CD14-positive monocyte (primary cell): ENCODE measurements around the gene DMAC2L. TPM values are rescaled to one million over a fixed set of nuclear protein-coding genes. Genes with fewer than 3 reads are reported as not detected.

ENCODE experiments used
- DNase-seq, 3 donors: peaks; one replicate each; pipeline ENCODE4 v3.0.0-alpha.2; 2011 to 2022
- H2AFZ ChIP-seq: 2 replicates; pipeline ENCODE4 v1.6.0; 2012; ENCODE audit warnings: mild to moderate bottlenecking, low read depth, low read length, inconsistent platforms; ENCODE audit not compliant: insufficient read depth, poor library complexity, severe bottlenecking
- H3K27ac ChIP-seq, 2 donors: 1 replicate in 1 of 2; 2 replicates in 1 of 2; pipeline ENCODE4 v1.5.1; 2012 to 2013; ENCODE audit warnings: low read length in 2 of 2, control low read depth in 1 of 2, inconsistent platforms in 1 of 2, low read depth in 1 of 2, mild to moderate bottlenecking in 1 of 2
- H3K27me3 ChIP-seq, 2 donors: one replicate each; pipeline versions ENCODE4 v1.6.0 to v1.6.1; 2011 to 2013; ENCODE audit warnings: low read length in 2 of 2; ENCODE audit not compliant: control insufficient read depth in 2 of 2, insufficient read depth in 2 of 2
- H3K36me3 ChIP-seq, 2 donors: replicated peaks in 1 of 2; 1 replicate in 1 of 2; 2 replicates in 1 of 2; pipeline versions ENCODE4 v1.5.1 to v1.6.1; 2012 to 2013; ENCODE audit warnings: low read length in 2 of 2, control low read depth in 1 of 2, inconsistent platforms in 1 of 2, mild to moderate bottlenecking in 1 of 2; ENCODE audit not compliant: insufficient read depth in 2 of 2, control insufficient read depth in 1 of 2
- H3K4me1 ChIP-seq, 2 donors: 1 replicate in 1 of 2; 2 replicates in 1 of 2; pipeline versions ENCODE4 v1.5.1 to v1.6.1; 2012 to 2013; ENCODE audit warnings: low read length in 2 of 2, control low read depth in 1 of 2, inconsistent platforms in 1 of 2, mild to moderate bottlenecking in 1 of 2, moderate library complexity in 1 of 2; ENCODE audit not compliant: insufficient read depth in 2 of 2, control insufficient read depth in 1 of 2
- H3K4me2 ChIP-seq: replicated peaks from 2 replicates; pipeline ENCODE3; 2012; ENCODE audit warnings: low read length, moderate library complexity, mild to moderate bottlenecking; ENCODE audit not compliant: poor library complexity, severe bottlenecking; ENCODE audit errors: extremely low read depth
- H3K4me3 ChIP-seq, 3 experiments: fragments of 200-600 bp in 1 of 3; sonication (generic) in 1 of 3; replicated peaks in 1 of 3; 1 replicate in 2 of 3; 2 replicates in 1 of 3; pipeline ENCODE4 v1.5.1; 2011 to 2013; ENCODE audit warnings: low read length in 3 of 3, mild to moderate bottlenecking in 3 of 3, control low read depth in 2 of 3, low read depth in 2 of 3, inconsistent platforms in 1 of 3, moderate library complexity in 1 of 3
- H3K79me2 ChIP-seq: 2 replicates; pipeline ENCODE4 v1.6.0; 2012; ENCODE audit warnings: mild to moderate bottlenecking, control low read depth, inconsistent platforms, low read length, moderate library complexity; ENCODE audit not compliant: insufficient read depth
- H3K9ac ChIP-seq: 2 replicates; pipeline ENCODE4 v1.6.0; 2017; ENCODE audit warnings: low read length, mild to moderate bottlenecking; ENCODE audit not compliant: insufficient read depth, poor library complexity, severe bottlenecking
- H3K9me3 ChIP-seq, 2 donors: replicated peaks in 1 of 2; 1 replicate in 1 of 2; 2 replicates in 1 of 2; pipeline versions ENCODE4 v1.5.1 to v1.6.1; 2012 to 2013; ENCODE audit warnings: low read length in 2 of 2, control low read depth in 1 of 2; ENCODE audit not compliant: control insufficient read depth in 1 of 2, insufficient read depth in 1 of 2
- H4K20me1 ChIP-seq: 2 replicates; pipeline ENCODE4 v1.6.0; 2012; ENCODE audit warnings: mild to moderate bottlenecking, low read length, control low read depth, moderate library complexity; ENCODE audit not compliant: insufficient read depth
- H3K27ac Mint-ChIP-seq, 7 donors: one replicate each; pipeline ENCODE4 v1.8.0; 2020; ENCODE audit warnings: mild to moderate bottlenecking in 7 of 7, mixed read lengths in 7 of 7, moderate library complexity in 6 of 7, inconsistent platforms in 2 of 7
- H3K27me3 Mint-ChIP-seq, 3 donors: one replicate each; pipeline ENCODE4 v1.8.0; 2021 to 2022; ENCODE audit warnings: low read depth in 3 of 3, mild to moderate bottlenecking in 3 of 3, mixed read lengths in 3 of 3, moderate library complexity in 3 of 3, inconsistent platforms in 1 of 3
- H3K36me3 Mint-ChIP-seq, 2 donors: one replicate each; pipeline ENCODE4 v1.8.0; 2020; ENCODE audit warnings: mixed read lengths in 2 of 2, inconsistent platforms in 1 of 2, mild to moderate bottlenecking in 1 of 2
- H3K4me1 Mint-ChIP-seq: one replicate; pipeline ENCODE4 v1.8.0; 2020; ENCODE audit warnings: mild to moderate bottlenecking, mixed read lengths
- H3K4me3 Mint-ChIP-seq, 2 donors: one replicate each; pipeline ENCODE4 v1.8.0; 2020; ENCODE audit warnings: mild to moderate bottlenecking in 2 of 2, mixed read lengths in 2 of 2, moderate library complexity in 1 of 2
- H3K9me3 Mint-ChIP-seq, 7 donors: one replicate each; pipeline ENCODE4 v1.8.0; 2020 to 2022; ENCODE audit warnings: mixed read lengths in 7 of 7, mild to moderate bottlenecking in 6 of 7, moderate library complexity in 6 of 7, inconsistent platforms in 2 of 7
- WGBS: methylation state at CpG from one replicate; pipeline ENCODE4 v1.1.5; 2013; ENCODE audit warnings: missing lambda C conversion rate; ENCODE audit not compliant: insufficient coverage; 5-methylcytosine and 5-hydroxymethylcytosine counted together
- intact Hi-C, 2 donors: fragments of 100-400 bp; cut with micrococcal nuclease; formaldehyde crosslinking; loops; one replicate each; pipeline versions ENCODE4 v1.15.0 to v1.15.1; 2023
- polyA plus RNA-seq, 3 donors: library from polyadenylated mRNA; depleted of rRNA in 1 of 3; unstranded in 2 of 3; stranded (reverse) in 1 of 3; fragments of 300-500 nt in 2 of 3; fragments of >200 nt in 1 of 3; fragmentation: Illumina TruSeq in 2 of 3; gene quantifications; 1 replicate in 2 of 3; 2 replicates in 1 of 3; pipeline ENCODE4 v1.2.3, GENCODE V29; 2012 to 2021
- TF ChIP-seq, protein P1 (sequence below): fragments of 200-600 bp; IDR thresholded peaks from one replicate; pipeline ENCODE4 v1.8.0; 2022; ENCODE audit warnings: antibody characterized with exemption, mild to moderate bottlenecking

Gene DMAC2L
- polyA plus RNA-seq, 3 donors = 13.4 to 17.3 (median 16.4) TPM

DNA sequence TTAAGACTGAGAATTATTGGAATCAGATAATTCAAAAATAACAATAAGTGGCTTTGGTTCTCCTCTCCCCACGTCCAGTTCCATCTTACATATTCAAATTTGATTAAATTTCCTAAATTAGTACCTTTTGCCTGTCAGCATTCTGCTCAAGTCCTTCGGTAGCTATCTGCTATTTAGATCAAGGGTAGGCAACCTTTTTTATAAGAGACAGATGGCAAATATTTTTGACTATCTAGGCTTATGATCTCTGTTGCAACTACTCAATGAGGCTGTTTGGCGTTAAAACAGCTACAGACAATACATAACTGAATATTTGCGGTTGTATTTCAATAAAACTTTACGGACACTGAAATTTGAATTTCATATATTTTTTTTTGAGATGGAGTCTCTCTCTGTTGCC lies 21.8 kb upstream of the DMAC2L start:
- peaks cover 0 to 8% of the 10 kb centered on the region in 2 donors for H3K36me3 ChIP-seq
- H4K20me1 ChIP-seq = no peaks in the 10 kb centered on the region
- DNase-seq = no peak
- H2AFZ ChIP-seq = no peak overlapping the region
- H3K9me3 Mint-ChIP-seq = peaks cover 0 to 2% (median 0%) of the 10 kb centered on the region in 7 donors
- no peak overlapping the region for H3K4me2 ChIP-seq
- H3K27me3 ChIP-seq = no peaks in the 10 kb centered on the region
- H3K36me3 Mint-ChIP-seq = peaks cover 13 to 15% of the 10 kb centered on the region in 2 donors
- no peak overlapping the region for H3K9ac ChIP-seq
- no peaks in the 10 kb centered on the region for H3K4me1 ChIP-seq
- no peaks in the 10 kb centered on the region for H3K4me1 Mint-ChIP-seq
- H3K4me3 ChIP-seq = no peak overlapping the region
- H3K79me2 ChIP-seq = no peaks in the 10 kb centered on the region
- no peak overlapping the region for H3K27ac ChIP-seq
- WGBS = no CpG with 5 or more reads among the region's 5 CpGs
- no peak overlapping the region for H3K4me3 Mint-ChIP-seq
- intact Hi-C loops = no loop called here
- no peaks in the 10 kb centered on the region for H3K9me3 ChIP-seq
- H3K27ac Mint-ChIP-seq = no peak overlapping the region
- TF ChIP-seq, protein P1, sequence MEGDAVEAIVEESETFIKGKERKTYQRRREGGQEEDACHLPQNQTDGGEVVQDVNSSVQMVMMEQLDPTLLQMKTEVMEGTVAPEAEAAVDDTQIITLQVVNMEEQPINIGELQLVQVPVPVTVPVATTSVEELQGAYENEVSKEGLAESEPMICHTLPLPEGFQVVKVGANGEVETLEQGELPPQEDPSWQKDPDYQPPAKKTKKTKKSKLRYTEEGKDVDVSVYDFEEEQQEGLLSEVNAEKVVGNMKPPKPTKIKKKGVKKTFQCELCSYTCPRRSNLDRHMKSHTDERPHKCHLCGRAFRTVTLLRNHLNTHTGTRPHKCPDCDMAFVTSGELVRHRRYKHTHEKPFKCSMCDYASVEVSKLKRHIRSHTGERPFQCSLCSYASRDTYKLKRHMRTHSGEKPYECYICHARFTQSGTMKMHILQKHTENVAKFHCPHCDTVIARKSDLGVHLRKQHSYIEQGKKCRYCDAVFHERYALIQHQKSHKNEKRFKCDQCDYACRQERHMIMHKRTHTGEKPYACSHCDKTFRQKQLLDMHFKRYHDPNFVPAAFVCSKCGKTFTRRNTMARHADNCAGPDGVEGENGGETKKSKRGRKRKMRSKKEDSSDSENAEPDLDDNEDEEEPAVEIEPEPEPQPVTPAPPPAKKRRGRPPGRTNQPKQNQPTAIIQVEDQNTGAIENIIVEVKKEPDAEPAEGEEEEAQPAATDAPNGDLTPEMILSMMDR = no peak
- H3K27me3 Mint-ChIP-seq = no peaks in the 10 kb centered on the region

DNA sequence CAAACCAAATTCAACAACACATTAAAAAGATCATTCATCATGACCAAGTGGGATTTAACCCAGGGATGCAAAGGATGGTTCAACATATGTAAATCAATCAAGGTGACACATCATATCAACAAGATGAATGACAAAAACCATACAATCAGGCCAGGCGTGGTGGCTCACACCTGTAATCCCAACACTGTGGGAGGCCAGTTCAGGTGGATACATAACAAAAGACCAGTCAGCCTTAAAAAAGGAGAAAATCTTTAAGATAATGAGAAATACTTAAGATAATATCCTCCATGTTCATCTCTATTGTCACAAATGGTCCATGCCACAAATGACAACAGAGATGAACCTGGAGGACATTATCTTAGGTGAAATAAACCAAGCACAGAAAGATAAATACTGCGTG lies 12.5 kb upstream of the DMAC2L start:
- Histone ChIP-seq H3K27me3 (no peaks in the 10 kb centered on the region), H2AFZ (no peak overlapping the region), H4K20me1 (no peaks in the 10 kb centered on the region), H3K4me3 (no peak overlapping the region), H3K4me1 (peaks cover 0 to 11% of the 10 kb centered on the region in 2 donors), H3K9me3 (no peaks in the 10 kb centered on the region), H3K4me2 (no peak overlapping the region), H3K36me3 (no peaks in the 10 kb centered on the region), H3K9ac (no peak overlapping the region), H3K79me2 (no peaks in the 10 kb centered on the region), H3K27ac (no peak overlapping the region)
- Mint-ChIP-seq H3K4me3 (no peak overlapping the region), H3K4me1 (peaks cover 5% of the 10 kb centered on the region), H3K9me3 (peaks cover 0 to 3% (median 0%) of the 10 kb centered on the region in 7 donors), H3K27me3 (peaks cover 0 to 2% (median 0%) of the 10 kb centered on the region in 3 donors), H3K36me3 (peaks cover 5% of the 10 kb centered on the region in 2 donors), H3K27ac (no peak overlapping the region)
- WGBS = no CpG with 5 or more reads among the region's 2 CpGs
- intact Hi-C loops = no loop called here
- TF ChIP-seq, protein P1 = no peak
- DNase-seq = no peak
